NCI-H1436 treated with DMSO at 0.1 percent for 48 hours (cell line): Measurements from ENCODE around the gene SCN3B.

ENCODE experiments used
- DNase-seq: peaks from one replicate; lab custom pipeline; 2025; lab: John Stamatoyannopoulos, UW

SCN3B gene

GRCh38 chr11:123597859-123598258, 56.6 kb downstream of the SCN3B start:
- no peak for DNase-seq

- DNase-seq = no peak
Measured at GRCh38 chr11:123594921-123595320, 59.5 kb downstream of the SCN3B start.

- DNase-seq = no peak
Measured at GRCh38 chr11:123594188-123594901, 60.1 kb downstream of the SCN3B start.

- DNase-seq = no peak
Measured at GRCh38 chr11:123593570-123593969, 60.9 kb downstream of the SCN3B start.

- DNase-seq = no peak
Measured at GRCh38 chr11:123590296-123590912, 64.0 kb downstream of the SCN3B start.

- DNase-seq = no peak
Measured at GRCh38 chr11:123588864-123589262, 65.6 kb downstream of the SCN3B start.

GRCh38 chr11:123588117-123588863, 66.1 kb downstream of the SCN3B start:
- DNase-seq = no peak

GRCh38 chr11:123587559-123587958, 66.9 kb downstream of the SCN3B start:
- no peak for DNase-seq

- no peak for DNase-seq
Measured at GRCh38 chr11:123587044-123587443, 67.4 kb downstream of the SCN3B start.

- no peak for DNase-seq
Measured at GRCh38 chr11:123586568-123586967, 67.9 kb downstream of the SCN3B start.

- no peak for DNase-seq
Measured at GRCh38 chr11:123585706-123586105, 68.7 kb downstream of the SCN3B start.

GRCh38 chr11:123585206-123585605, 69.2 kb downstream of the SCN3B start:
- no peak for DNase-seq

- no peak for DNase-seq
Measured at GRCh38 chr11:123584737-123585136, 69.7 kb downstream of the SCN3B start.

GRCh38 chr11:123584186-123584585, 70.2 kb downstream of the SCN3B start:
- no peak for DNase-seq

- no peak for DNase-seq
Measured at GRCh38 chr11:123582992-123583504, 71.4 kb downstream of the SCN3B start.

- no peak for DNase-seq
Measured at GRCh38 chr11:123581651-123582399, 72.6 kb downstream of the SCN3B start.

- no peak for DNase-seq
Measured at GRCh38 chr11:123580557-123581275, 73.7 kb downstream of the SCN3B start.

GRCh38 chr11:123580137-123580536, 74.3 kb downstream of the SCN3B start:
- no peak for DNase-seq

GRCh38 chr11:123579482-123579812, 75.0 kb downstream of the SCN3B start:
- no peak for DNase-seq
